ENCODE data around the gene LRRC1. TPM values are rescaled to one million over a fixed set of nuclear protein-coding genes. Genes with fewer than 3 reads are reported as not detected.

LRRC1 gene
- total and polyA plus RNA-seq, 2 donors (not counting 3 experiments of a cell fraction or from before 2014, with no cell fraction given), result 5.6 to 11.7 TPM

- ChIA-PET POLR2A (no interaction called here), CTCF (interaction anchor here (1.9 to 2.4 kb wide), 3 partner anchors 11 to 215 kb away, joined by 12 to 15 read pairs (median 12); partner anchors contain the start of gene LRRC1)
- FAIRE-seq (no peak), DNase-seq (ENCODE audit: low read depth, low spot score) (no peak)
- BruUV-seq (replicated peaks), result no TSS peak
- no peaks in the 10 kb centered on the region for H3K9me3 ChIP-seq (replicated peaks; ENCODE audit: control insufficient read depth, insufficient read depth, low read length)
- no peaks in the 10 kb centered on the region for H3K9me1 ChIP-seq (replicated peaks; ENCODE audit: control insufficient read depth, extremely low read depth, insufficient read depth, low read length)
- intact Hi-C loops (cut with micrococcal nuclease) (loop anchor here (5.0 kb wide), 1 partner anchor 152 kb away; no protein-coding TSS in a partner anchor), dilution Hi-C loops (cut with MboI; ENCODE audit: extremely low pct_ligation_motif_present, low sequenced_read_pairs) (no loop called here)
- TF ChIP-seq FOS (IDR thresholded peaks at IDR 0.05; ENCODE audit: borderline replicate concordance, insufficient read depth, low read length) (no peak), JUN (IDR thresholded peaks at IDR 0.05; ENCODE audit: borderline replicate concordance, insufficient read depth, insufficient read length, low read depth) (no peak), POLR2A (IDR thresholded peaks at IDR 0.05; ENCODE audit: low read depth, low read length) (no peak), EZH2 (IDR thresholded peaks at IDR 0.05; ENCODE audit: borderline replicate concordance, low read depth, low read length, severe bottlenecking) (no peak), CTCF (IDR thresholded peaks at IDR 0.05; ENCODE audit: extremely low read depth in 1 of 2, insufficient read depth in 1 of 2, low read depth in 1 of 2, low read length in 2 of 2) (no peak), POLR2AphosphoS5 (IDR thresholded peaks at IDR 0.05; ENCODE audit: insufficient read depth, low read depth, low read length) (no peak), MYC (IDR thresholded peaks at IDR 0.05; ENCODE audit: low read depth, low read length) (no peak), MAX (IDR thresholded peaks at IDR 0.05; ENCODE audit: insufficient read depth, insufficient read length) (no peak), GATA2 (IDR thresholded peaks at IDR 0.05; ENCODE audit: insufficient read depth, insufficient read length, low read depth, low read length) (no peak)
- H3K27ac ChIP-seq (ENCODE audit: insufficient read depth, low read depth, low read length), result no peak overlapping the region
- H3K9ac ChIP-seq (replicated peaks; ENCODE audit: extremely low read depth, insufficient read depth, low read length), result no peak overlapping the region
- H4K20me1 ChIP-seq (replicated peaks; ENCODE audit: control insufficient read depth, extremely low read depth, insufficient read depth, low read length), result no peaks in the 10 kb centered on the region
- no peak overlapping the region for H3K4me3 ChIP-seq (replicated peaks in 1 of 3; ENCODE audit: insufficient read depth in 1 of 3, low read depth in 1 of 3, low read length in 3 of 3)
- H3K36me3 ChIP-seq (ENCODE audit: control insufficient read depth in 2 of 2, extremely low read depth in 1 of 2, insufficient read depth in 2 of 2, low read length in 2 of 2), result no peaks in the 10 kb centered on the region
- H3K4me1 ChIP-seq (ENCODE audit: control insufficient read depth, extremely low read depth, insufficient read depth, low read length), result peaks cover 6% of the 10 kb centered on the region
- no peak overlapping the region for H2AFZ ChIP-seq (ENCODE audit: low read depth, low read length)
- no peak overlapping the region for H3K4me2 ChIP-seq (ENCODE audit: insufficient read depth, low read length)
- no peaks in the 10 kb centered on the region for H3K79me2 ChIP-seq (ENCODE audit: control insufficient read depth, insufficient read depth, low read length)
- H3K27me3 ChIP-seq (ENCODE audit: control insufficient read depth in 2 of 2, insufficient read depth in 2 of 2, low read length in 2 of 2), result no peaks in the 10 kb centered on the region
Measured at GRCh38 chr6:53944543-53944942, 149.7 kb downstream of the LRRC1 start.
